IMR-90 (cell line): ENCODE results near the gene SLC1A7. TPM values are rescaled to one million over a fixed set of nuclear protein-coding genes. Genes with fewer than 3 reads are reported as not detected.

Source experiments
- ATAC-seq: fragments of 200-7000 bp; cut with Tn5 transposase; 2 replicates; pipeline ENCODE4 v1.9.1; 2020; ENCODE audit warnings: low read depth, mild to moderate bottlenecking, moderate library complexity
- BruUV-seq: library from RNA; stranded (reverse); fragments of 400-500 nt; replicated peaks from 2 replicates; lab custom pipeline; 2021; lab: Mats Ljungman, UMichigan
- CTCF ChIA-PET: fragments of 300-600 bp; formaldehyde crosslinking; extraction: SDS; loops from one replicate; lab custom pipeline; 2021; ENCODE audit warnings: antibody characterized with exemption; lab: Yijun Ruan, JAX
- POLR2A ChIA-PET: fragments of 300-600 bp; sonication (Branson Sonifier 250); formaldehyde crosslinking; loops from one replicate; lab custom pipeline; 2022; ENCODE audit warnings: antibody characterized with exemption; ENCODE audit not compliant: unreplicated experiment; lab: Charles Lee
- DNase-seq: peaks from one replicate; pipeline ENCODE4 v3.0.0; 2013
- H2AFZ ChIP-seq: replicated peaks from 2 replicates; pipeline ENCODE3; 2013; ENCODE audit warnings: low read length, mild to moderate bottlenecking; ENCODE audit not compliant: poor library complexity
- H2AK5ac ChIP-seq: 2 replicates; pipeline ENCODE4 v1.6.1; 2013; ENCODE audit warnings: low read depth, low read length, inconsistent platforms
- H2AK9ac ChIP-seq: replicated peaks from 2 replicates; pipeline ENCODE3; 2013; ENCODE audit warnings: mild to moderate bottlenecking, low read depth, low read length, moderate library complexity; ENCODE audit not compliant: poor library complexity
- H2BK120ac ChIP-seq: 2 replicates; pipeline ENCODE4 v1.6.1; 2013; ENCODE audit warnings: low read depth, low read length, inconsistent platforms
- H2BK15ac ChIP-seq: 3 replicates; pipeline ENCODE4 v1.6.1; 2013; ENCODE audit warnings: low read depth, low read length, inconsistent platforms
- H2BK20ac ChIP-seq: 2 replicates; pipeline ENCODE4 v1.6.1; 2013; ENCODE audit warnings: low read depth, mild to moderate bottlenecking, inconsistent platforms, low read length, moderate library complexity
- H2BK5ac ChIP-seq: 2 replicates; pipeline ENCODE4 v1.6.1; 2013; ENCODE audit warnings: mild to moderate bottlenecking, low read depth, low read length, inconsistent platforms; ENCODE audit not compliant: poor library complexity, severe bottlenecking
- H3K14ac ChIP-seq: replicated peaks from 2 replicates; pipeline ENCODE4 v1.6.1; 2013; ENCODE audit warnings: low read depth, low read length, inconsistent platforms
- H3K18ac ChIP-seq: 2 replicates; pipeline ENCODE4 v1.6.1; 2013; ENCODE audit warnings: low read depth, low read length, control low read depth
- H3K23ac ChIP-seq: 2 replicates; pipeline ENCODE4 v1.6.1; 2013; ENCODE audit warnings: low read depth, low read length, inconsistent platforms
- H3K27ac ChIP-seq: 2 replicates; pipeline ENCODE4 v1.5.1; 2013; ENCODE audit warnings: mild to moderate bottlenecking, control low read depth, low read length; ENCODE audit not compliant: insufficient read depth
- H3K27me3 ChIP-seq: 2 replicates; pipeline ENCODE4 v1.6.1; 2013; ENCODE audit warnings: low read length; ENCODE audit not compliant: control insufficient read depth, insufficient read depth
- H3K36me3 ChIP-seq: 2 replicates; pipeline ENCODE4 v1.6.1; 2013; ENCODE audit warnings: low read length, mixed read lengths; ENCODE audit not compliant: control insufficient read depth, insufficient read depth
- H3K4ac ChIP-seq: 2 replicates; pipeline ENCODE4 v1.6.1; 2013; ENCODE audit warnings: low read depth, low read length, inconsistent platforms
- H3K4me1 ChIP-seq: 2 replicates; pipeline ENCODE4 v1.6.1; 2013; ENCODE audit warnings: low read length, mixed read lengths; ENCODE audit not compliant: control insufficient read depth, insufficient read depth
- H3K4me2 ChIP-seq: 2 replicates; pipeline ENCODE4 v1.6.1; 2013; ENCODE audit warnings: low read depth, mild to moderate bottlenecking, control low read depth, low read length, moderate library complexity
- H3K4me3 ChIP-seq: 2 replicates; pipeline ENCODE4 v1.5.1; 2013; ENCODE audit warnings: low read depth, mild to moderate bottlenecking, control low read depth, low read length, moderate library complexity; ENCODE audit not compliant: insufficient read depth
- H3K56ac ChIP-seq: 2 replicates; pipeline ENCODE4 v1.6.1; 2013; ENCODE audit warnings: low read length, inconsistent platforms; ENCODE audit not compliant: insufficient read depth; ENCODE audit errors: extremely low read depth
- H3K79me1 ChIP-seq, 2 experiments: 2 replicates each; pipeline ENCODE4 v1.6.1; 2013; ENCODE audit warnings: low read length in 2 of 2, inconsistent platforms in 1 of 2, low read depth in 1 of 2
- H3K9ac ChIP-seq: 2 replicates; pipeline ENCODE4 v1.6.1; 2013; ENCODE audit warnings: low read depth, low read length, control low read depth
- H3K9me1 ChIP-seq: 2 replicates; pipeline ENCODE4 v1.6.1; 2013; ENCODE audit warnings: low read length, inconsistent platforms; ENCODE audit not compliant: insufficient read depth
- H3K9me3 ChIP-seq: 2 replicates; pipeline ENCODE4 v1.6.1; 2013; ENCODE audit warnings: low read length; ENCODE audit not compliant: control insufficient read depth, insufficient read depth
- H4K20me1 ChIP-seq: 2 replicates; pipeline ENCODE4 v1.6.1; 2013; ENCODE audit warnings: low read length, inconsistent platforms; ENCODE audit not compliant: insufficient read depth
- H4K5ac ChIP-seq: 2 replicates; pipeline ENCODE4 v1.6.1; 2013; ENCODE audit warnings: mild to moderate bottlenecking, low read depth, low read length, control low read depth
- H4K8ac ChIP-seq, 2 experiments: 2 replicates each; pipeline ENCODE4 v1.6.1; 2013; ENCODE audit warnings: low read depth in 2 of 2, low read length in 2 of 2, control low read depth in 1 of 2, inconsistent platforms in 1 of 2
- H4K91ac ChIP-seq: 2 replicates; pipeline ENCODE4 v1.6.1; 2013; ENCODE audit warnings: low read depth, low read length, inconsistent platforms; ENCODE audit not compliant: insufficient read depth
- BHLHE40 ChIP-seq: fragments of 150-350 bp; IDR thresholded peaks from 2 replicates; pipeline ENCODE4 v1.6.1; 2016; ENCODE audit warnings: mild to moderate bottlenecking, low read depth, low read length
- CEBPB ChIP-seq: IDR thresholded peaks from 2 replicates; pipeline ENCODE4 v1.6.1; 2012; ENCODE audit warnings: low read depth, low read length, improper control_type of control experiment
- FOS ChIP-seq: fragments of 150-350 bp; IDR thresholded peaks from 2 replicates; pipeline ENCODE4 v1.6.1; 2016; ENCODE audit warnings: low read depth, low read length
- MAFK ChIP-seq: IDR thresholded peaks from 2 replicates; pipeline ENCODE4 v1.6.1; 2012; ENCODE audit warnings: low read depth, low read length, improper control_type of control experiment
- MAZ ChIP-seq: IDR thresholded peaks from 2 replicates; pipeline ENCODE4 v1.6.1; 2012; ENCODE audit warnings: low read depth, mild to moderate bottlenecking, low read length, improper control_type of control experiment, moderate library complexity, borderline replicate concordance
- MXI1 ChIP-seq: IDR thresholded peaks from 2 replicates; pipeline ENCODE4 v1.6.1; 2012; ENCODE audit warnings: low read depth, mild to moderate bottlenecking, low read length, moderate library complexity, borderline replicate concordance
- NFE2L2 ChIP-seq: fragments of 150-350 bp; IDR thresholded peaks from 2 replicates; pipeline ENCODE4 v1.6.1; 2016; ENCODE audit warnings: low read depth, mild to moderate bottlenecking, low read length
- POLR2A ChIP-seq: IDR thresholded peaks from 2 replicates; pipeline ENCODE4 v1.6.1; 2012; ENCODE audit warnings: mild to moderate bottlenecking, low read depth, low read length
- RAD21 ChIP-seq: IDR thresholded peaks from 2 replicates; pipeline ENCODE4 v1.6.1; 2012; ENCODE audit warnings: low read length, improper control_type of control experiment
- RCOR1 ChIP-seq: IDR thresholded peaks from 2 replicates; pipeline ENCODE4 v1.6.1; 2012; ENCODE audit warnings: mild to moderate bottlenecking, low read length, improper control_type of control experiment; ENCODE audit not compliant: insufficient replicate concordance
- RFX5 ChIP-seq: IDR thresholded peaks from 2 replicates; pipeline ENCODE4 v1.8.0; 2012; ENCODE audit warnings: low read depth, mild to moderate bottlenecking, low read length, moderate library complexity
- SMC3 ChIP-seq: fragments of 150-350 bp; IDR thresholded peaks from 2 replicates; pipeline ENCODE4 v1.6.1; 2016; ENCODE audit warnings: low read depth, mild to moderate bottlenecking, antibody characterized with exemption, low read length, moderate library complexity
- WGBS, 2 experiments: methylation state at CpG; one replicate each; pipeline versions ENCODE4 v1.1.5 to v1.1.7; 2013; ENCODE audit warnings: missing lambda C conversion rate in 2 of 2; ENCODE audit not compliant: insufficient read length in 1 of 2; ENCODE audit errors: extremely low coverage in 2 of 2; 5-methylcytosine and 5-hydroxymethylcytosine counted together
- dilution Hi-C: fragments of 300-500 bp; cut with HindIII; formaldehyde crosslinking; loops from one replicate; pipeline ENCODE4 v1.14.3; 2018; ENCODE audit warnings: low sequenced_read_pairs; ENCODE audit not compliant: unreplicated experiment
- in situ Hi-C: fragments of 300-500 bp; cut with MboI; formaldehyde crosslinking; loops from 3 replicates; pipeline ENCODE4 v1.14.3; 2019; ENCODE audit warnings: low sequenced_read_pairs, inconsistent platforms, mixed read lengths
- intact Hi-C: fragments of 100-400 bp; cut with micrococcal nuclease; formaldehyde crosslinking; loops from 2 replicates; pipeline ENCODE4 v1.10.0; 2022
- polyA plus RNA-seq, 3 experiments: library from polyadenylated mRNA; depleted of rRNA; stranded (reverse); fragments of >200 nt; gene quantifications; 2 replicates each; pipeline ENCODE4 v1.2.3, GENCODE V29; 2012; ENCODE audit warnings: low replicate concordance in 1 of 3
- total RNA-seq: library from RNA; depleted of rRNA; stranded (reverse); fragments of >200 nt; gene quantifications from 2 replicates; pipeline ENCODE4 v1.2.3, GENCODE V29; 2012
- TF ChIP-seq, protein P1 (sequence below): fragments of 150-350 bp; IDR thresholded peaks from 2 replicates; pipeline ENCODE4 v1.6.1; 2016; ENCODE audit warnings: low read depth, mild to moderate bottlenecking, low read length, moderate library complexity, borderline replicate concordance

SLC1A7 gene
- total and polyA plus RNA-seq, 2 of the 4 experiments (the other 2 are of a cell fraction): 0.05 TPM; not detected in 1

- peak overlapping the region; percentile 95 for H3K4ac ChIP-seq
- H2AFZ ChIP-seq: peak overlapping the region; percentile 84
- in situ Hi-C loops: loop anchor here (5.0 kb wide), 1 partner anchor 51 kb away; no protein-coding TSS in a partner anchor
- dilution Hi-C loops: no loop called here
- H3K23ac ChIP-seq: peak overlapping the region; percentile 85; the same call in 1 of the 2 replicates
- peak overlapping the region; percentile 90 for H3K18ac ChIP-seq
- H4K8ac ChIP-seq: peak overlapping the region; percentile 89 to 91; a peak in 3 of 4 replicates
- peak overlapping the region; percentile 8 for H2BK5ac ChIP-seq
- intact Hi-C loops: no loop called here
- H3K9me3 ChIP-seq: no peaks in the 10 kb centered on the region
- peak overlapping the region; percentile 33; the same call in 1 of the 2 replicates for H3K27ac ChIP-seq
- 44% methylated on average over 13 of the region's 19 CpGs; no CpG with 5 or more reads in 1 of the 2 experiments for WGBS, 2 experiments
- H2AK9ac ChIP-seq: peak overlapping the region; percentile 88
- no peaks in the 10 kb centered on the region for H3K27me3 ChIP-seq
- peak overlapping the region; percentile 81 for H2BK120ac ChIP-seq
- no TSS peak for BruUV-seq
- ChIA-PET POLR2A (interaction anchor here (1.0 to 1.4 kb wide), 2 partner anchors 16 to 22 kb away, joined by 3 to 4 read pairs; no protein-coding TSS in a partner anchor), CTCF (interaction anchor here (1.7 kb wide), 1 partner anchor 16 kb away, joined by 6 read pairs; no protein-coding TSS in a partner anchor)
- TF ChIP-seq MAZ (no peak), NFE2L2 (no peak), POLR2A (no peak), FOS (no peak), SMC3 (no peak), RCOR1 (no peak), RFX5 (no peak), MAFK (no peak), RAD21 (no peak), CEBPB (no peak), BHLHE40 (no peak), MXI1 (no peak)
- TF ChIP-seq, protein P1, sequence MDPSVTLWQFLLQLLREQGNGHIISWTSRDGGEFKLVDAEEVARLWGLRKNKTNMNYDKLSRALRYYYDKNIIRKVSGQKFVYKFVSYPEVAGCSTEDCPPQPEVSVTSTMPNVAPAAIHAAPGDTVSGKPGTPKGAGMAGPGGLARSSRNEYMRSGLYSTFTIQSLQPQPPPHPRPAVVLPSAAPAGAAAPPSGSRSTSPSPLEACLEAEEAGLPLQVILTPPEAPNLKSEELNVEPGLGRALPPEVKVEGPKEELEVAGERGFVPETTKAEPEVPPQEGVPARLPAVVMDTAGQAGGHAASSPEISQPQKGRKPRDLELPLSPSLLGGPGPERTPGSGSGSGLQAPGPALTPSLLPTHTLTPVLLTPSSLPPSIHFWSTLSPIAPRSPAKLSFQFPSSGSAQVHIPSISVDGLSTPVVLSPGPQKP: no peak
- H3K4me1 ChIP-seq: peaks cover 39% of the 10 kb centered on the region
- no peak overlapping the region for H3K56ac ChIP-seq
- no peak overlapping the region for H3K4me3 ChIP-seq
- peak overlapping the region; percentile 95 for H3K14ac ChIP-seq
- no peak overlapping the region for H3K9ac ChIP-seq
- H4K20me1 ChIP-seq: no peaks in the 10 kb centered on the region
- H3K36me3 ChIP-seq: no peaks in the 10 kb centered on the region
- no peak overlapping the region for H3K4me2 ChIP-seq
- H2BK15ac ChIP-seq: peak overlapping the region; percentile 98; the same call in 2 of the 3 replicates
- DNase-seq (peak; percentile 66), ATAC-seq (0 out of 2 replicates have a peak, but pooled peaks have one; percentile 4)
- peak overlapping the region; percentile 86 for H4K5ac ChIP-seq
- H2BK20ac ChIP-seq: peak overlapping the region; percentile 98
- H2AK5ac ChIP-seq: peak overlapping the region; percentile 96; the same call in 1 of the 2 replicates
- H3K79me1 ChIP-seq: no peaks in the 10 kb centered on the region
- peak overlapping the region; percentile 97 for H4K91ac ChIP-seq
- peaks cover 30% of the 10 kb centered on the region for H3K9me1 ChIP-seq
Measured at GRCh38 chr1:53123453-53124140, 18.8 kb downstream of the SLC1A7 start.
